Activated CD8-positive, alpha-beta T cell treated with anti-CD3 and anti-CD28 coated beads, Interleukin-2, amount 10 ng/mL, durations not matched to agents 7 days and 5 days (primary cell): ENCODE measurements around the gene FGF22. TPM values are rescaled to one million over a fixed set of nuclear protein-coding genes. Genes with fewer than 3 reads are reported as not detected.
"Not testable (repeated sequence)": the region's sequence is repeated elsewhere in the genome, so short reads cannot be mapped to it uniquely, and the experiment has no call there.

Experiments used
- ATAC-seq: fragments of 150-1000 bp; cut with Tn5 transposase; one replicate; pipeline ENCODE4 v1.10.0; 2021; ENCODE audit warnings: moderate library complexity
- CTCF ChIA-PET: fragments of 350-600 bp; sonication (Branson Sonifier 250); formaldehyde crosslinking; loops from one replicate; lab custom pipeline; 2021; ENCODE audit warnings: antibody characterized with exemption; lab: Charles Lee
- POLR2A ChIA-PET: fragments of 350-600 bp; sonication (Branson Sonifier 250); formaldehyde crosslinking; loops from one replicate; lab custom pipeline; 2021; ENCODE audit warnings: antibody characterized with exemption; lab: Charles Lee
- DNase-seq: peaks from one replicate; pipeline ENCODE4 v3.0.0-alpha.2; 2020
- H3K27ac Mint-ChIP-seq: one replicate; pipeline ENCODE4 v1.8.0; 2021; ENCODE audit warnings: mild to moderate bottlenecking, mixed read lengths
- H3K27me3 Mint-ChIP-seq: one replicate; pipeline ENCODE4 v1.8.0; 2021; ENCODE audit warnings: low read depth, mixed read lengths
- H3K36me3 Mint-ChIP-seq: one replicate; pipeline ENCODE4 v1.8.0; 2021; ENCODE audit warnings: low read depth, mixed read lengths
- H3K4me1 Mint-ChIP-seq: one replicate; pipeline ENCODE4 v1.8.0; 2021; ENCODE audit warnings: low read depth, mixed read lengths
- H3K4me3 Mint-ChIP-seq: one replicate; pipeline ENCODE4 v1.8.0; 2021; ENCODE audit warnings: mild to moderate bottlenecking, mixed read lengths
- H3K9me3 Mint-ChIP-seq: one replicate; pipeline ENCODE4 v1.8.0; 2022; ENCODE audit warnings: mixed read lengths; ENCODE audit not compliant: insufficient read depth
- total RNA-seq, 2 experiments: library from RNA; stranded (reverse); gene quantifications; one replicate each; pipeline ENCODE4 v1.2.3, GENCODE V29; 2021

The FGF22 gene
- total RNA-seq, 2 experiments from 2014 or later: not detected

- Mint-ChIP-seq H3K4me3 (no peak overlapping the region), H3K4me1 (peaks cover 5% of the 10 kb centered on the region), H3K27ac (no peak overlapping the region), H3K9me3 (no peaks in the 10 kb centered on the region), H3K27me3 (peaks cover 2% of the 10 kb centered on the region), H3K36me3 (peaks cover 27% of the 10 kb centered on the region)
- DNase-seq: no peak
- ATAC-seq: no peak
- ChIA-PET CTCF (interaction anchor here (0.7 kb wide), 1 partner anchor 321 kb away, joined by 3 read pairs; no protein-coding TSS in a partner anchor), POLR2A (no interaction called here)
Measured at GRCh38 chr19:618247-618619, 21.4 kb upstream of the FGF22 start.

- H3K36me3 Mint-ChIP-seq: peaks cover 27% of the 10 kb centered on the region
- H3K9me3 Mint-ChIP-seq: no peaks in the 10 kb centered on the region
- DNase-seq (no peak), ATAC-seq (no peak)
- ChIA-PET POLR2A (no interaction called here), CTCF (no interaction called here)
- no peak overlapping the region for H3K4me3 Mint-ChIP-seq
- no peak overlapping the region for H3K27ac Mint-ChIP-seq
- H3K27me3 Mint-ChIP-seq: peaks cover 2% of the 10 kb centered on the region
- peaks cover 5% of the 10 kb centered on the region for H3K4me1 Mint-ChIP-seq
Measured at GRCh38 chr19:618674-619285, 20.9 kb upstream of the FGF22 start.

GRCh38 chr19:619286-620002 lies 20.2 kb upstream of the FGF22 start:
- Mint-ChIP-seq H3K36me3 (peaks cover 22% of the 10 kb centered on the region), H3K4me1 (peaks cover 5% of the 10 kb centered on the region), H3K27me3 (peaks cover 2% of the 10 kb centered on the region), H3K9me3 (no peaks in the 10 kb centered on the region), H3K4me3 (no peak overlapping the region), H3K27ac (no peak overlapping the region)
- ChIA-PET CTCF (no interaction called here), POLR2A (no interaction called here)
- DNase-seq (no peak), ATAC-seq (no peak)

GRCh38 chr19:620166-620862 lies 19.4 kb upstream of the FGF22 start:
- POLR2A ChIA-PET: no interaction called here
- CTCF ChIA-PET: no interaction called here
- Mint-ChIP-seq H3K4me3 (no peak overlapping the region), H3K27me3 (peaks cover 2% of the 10 kb centered on the region), H3K9me3 (no peaks in the 10 kb centered on the region), H3K36me3 (peaks cover 19% of the 10 kb centered on the region), H3K27ac (no peak overlapping the region), H3K4me1 (peaks cover 3% of the 10 kb centered on the region)
- DNase-seq (no peak), ATAC-seq (no peak)

- H3K27me3 Mint-ChIP-seq: not testable (repeated sequence)
Measured at GRCh38 chr19:621191-621590, 18.5 kb upstream of the FGF22 start.

GRCh38 chr19:621819-622218 lies 17.9 kb upstream of the FGF22 start:
- ChIA-PET POLR2A (no interaction called here), CTCF (no interaction called here)
- H3K9me3 Mint-ChIP-seq: no peaks in the 10 kb centered on the region
- H3K27me3 Mint-ChIP-seq: no peaks in the 10 kb centered on the region
- peaks cover 18% of the 10 kb centered on the region for H3K36me3 Mint-ChIP-seq
- DNase-seq (no peak), ATAC-seq (no peak)
- no peak overlapping the region for H3K4me3 Mint-ChIP-seq
- no peak overlapping the region for H3K27ac Mint-ChIP-seq
- H3K4me1 Mint-ChIP-seq: no peaks in the 10 kb centered on the region

More at GRCh38 chr19:621191-621590, 18.5 kb upstream of the FGF22 start:
- POLR2A ChIA-PET, DNase-seq, H3K27ac Mint-ChIP-seq, H3K4me1 Mint-ChIP-seq, H3K9me3 Mint-ChIP-seq, ATAC-seq, CTCF ChIA-PET, H3K4me3 Mint-ChIP-seq: not testable (repeated sequence)
- H3K36me3 Mint-ChIP-seq: peaks cover 18% of the 10 kb centered on the region

GRCh38 chr19:622666-623065 lies 17.0 kb upstream of the FGF22 start:
- H3K27ac Mint-ChIP-seq: no peak overlapping the region
- no peak for ATAC-seq
- no peak for DNase-seq
- peaks cover 18% of the 10 kb centered on the region for H3K36me3 Mint-ChIP-seq
- no peaks in the 10 kb centered on the region for H3K27me3 Mint-ChIP-seq
- POLR2A ChIA-PET: no interaction called here
- no peak overlapping the region for H3K4me3 Mint-ChIP-seq
- H3K9me3 Mint-ChIP-seq: no peaks in the 10 kb centered on the region
- H3K4me1 Mint-ChIP-seq: no peaks in the 10 kb centered on the region
- CTCF ChIA-PET: interaction anchor here (1.5 kb wide), 1 partner anchor 10 kb away, joined by 3 read pairs; no protein-coding TSS in a partner anchor

- POLR2A ChIA-PET: no interaction called here
- H3K4me1 Mint-ChIP-seq: no peaks in the 10 kb centered on the region
- DNase-seq (no peak), ATAC-seq (no peak)
- H3K9me3 Mint-ChIP-seq: no peaks in the 10 kb centered on the region
- peaks cover 17% of the 10 kb centered on the region for H3K36me3 Mint-ChIP-seq
- no peaks in the 10 kb centered on the region for H3K27me3 Mint-ChIP-seq
- H3K4me3 Mint-ChIP-seq: no peak overlapping the region
- no peak overlapping the region for H3K27ac Mint-ChIP-seq
- CTCF ChIA-PET: interaction anchor here (1.5 kb wide), 1 partner anchor 9 kb away, joined by 3 read pairs; no protein-coding TSS in a partner anchor
Measured at GRCh38 chr19:623175-623916, 16.3 kb upstream of the FGF22 start.

- Mint-ChIP-seq H3K27me3 (no peaks in the 10 kb centered on the region), H3K9me3 (no peaks in the 10 kb centered on the region), H3K4me3 (no peak overlapping the region), H3K36me3 (peaks cover 18% of the 10 kb centered on the region), H3K27ac (no peak overlapping the region), H3K4me1 (no peaks in the 10 kb centered on the region)
- POLR2A ChIA-PET: no interaction called here
- CTCF ChIA-PET: interaction anchor here (1.5 kb wide), 1 partner anchor 8 kb away, joined by 3 read pairs; no protein-coding TSS in a partner anchor
- no peak for ATAC-seq
- no peak for DNase-seq
Measured at GRCh38 chr19:623974-624373, 15.7 kb upstream of the FGF22 start.

GRCh38 chr19:624433-625109 lies 15.1 kb upstream of the FGF22 start:
- Mint-ChIP-seq H3K4me3 (no peak overlapping the region), H3K27me3 (no peaks in the 10 kb centered on the region)
- CTCF ChIA-PET: no interaction called here

GRCh38 chr19:625257-625656 lies 14.4 kb upstream of the FGF22 start:
- Mint-ChIP-seq H3K27ac (no peak overlapping the region), H3K27me3 (no peaks in the 10 kb centered on the region), H3K36me3 (peaks cover 19% of the 10 kb centered on the region), H3K4me3 (no peak overlapping the region), H3K4me1 (peaks cover 2% of the 10 kb centered on the region), H3K9me3 (no peaks in the 10 kb centered on the region)
- no peak for ATAC-seq
- no peak for DNase-seq
- ChIA-PET POLR2A (interaction anchor here (1.1 kb wide), 1 partner anchor 15 kb away, joined by 3 read pairs; no protein-coding TSS in a partner anchor), CTCF (no interaction called here)

More at GRCh38 chr19:624433-625109, 15.1 kb upstream of the FGF22 start:
- POLR2A ChIA-PET: interaction anchor here (1.1 kb wide), 1 partner anchor 14 kb away, joined by 3 read pairs; no protein-coding TSS in a partner anchor
- Mint-ChIP-seq H3K36me3 (peaks cover 20% of the 10 kb centered on the region), H3K4me1 (peaks cover 2% of the 10 kb centered on the region), H3K27ac (no peak overlapping the region), H3K9me3 (no peaks in the 10 kb centered on the region)
- ATAC-seq (no peak), DNase-seq (no peak)
